DOHH2 (cell line): Measurements from ENCODE around the gene XRCC4.

Source experiments
- H3F3A ChIP-seq: fragments of 200-600 bp; sonication (generic), shearing (Covaris generic); 2 replicates; pipeline ENCODE4 v1.6.0; 2016; ENCODE audit warnings: antibody characterized with exemption, mild to moderate bottlenecking; ENCODE audit not compliant: control insufficient read depth, insufficient read depth
- H3K27ac ChIP-seq: fragments of 200-600 bp; sonication (generic); 2 replicates; pipeline ENCODE4 v1.5.1; 2014; ENCODE audit warnings: low read depth, mild to moderate bottlenecking, low read length, moderate library complexity
- H3K27me3 ChIP-seq: fragments of 200-600 bp; sonication (generic); 2 replicates; pipeline ENCODE4 v1.6.1; 2014; ENCODE audit warnings: mild to moderate bottlenecking, low read length, mixed read lengths; ENCODE audit not compliant: control insufficient read depth
- H3K36me3 ChIP-seq: fragments of 200-600 bp; sonication (generic); 2 replicates; pipeline ENCODE4 v1.6.1; 2014; ENCODE audit warnings: mild to moderate bottlenecking, low read length, moderate library complexity, mixed read lengths; ENCODE audit not compliant: control insufficient read depth
- H3K4me1 ChIP-seq: fragments of 200-600 bp; sonication (generic); 2 replicates; pipeline ENCODE4 v1.6.1; 2014; ENCODE audit warnings: mild to moderate bottlenecking, low read length, mixed read lengths; ENCODE audit not compliant: control insufficient read depth
- H3K4me2 ChIP-seq: fragments of 200-600 bp; sonication (generic); 2 replicates; pipeline ENCODE4 v1.6.0; 2014; ENCODE audit warnings: mild to moderate bottlenecking, low read length, moderate library complexity
- H3K4me3 ChIP-seq: fragments of 200-600 bp; sonication (generic); 2 replicates; pipeline ENCODE4 v1.5.1; 2014; ENCODE audit warnings: mild to moderate bottlenecking, low read length, mixed read lengths
- H3K79me2 ChIP-seq: fragments of 200-600 bp; sonication (generic); 2 replicates; pipeline ENCODE4 v1.6.1; 2014; ENCODE audit warnings: mild to moderate bottlenecking, low read length, mixed read lengths; ENCODE audit not compliant: control insufficient read depth
- H3K9me2 ChIP-seq: fragments of 200-600 bp; sonication (generic); replicated peaks from 2 replicates; pipeline ENCODE4 v1.6.1; 2014; ENCODE audit warnings: mild to moderate bottlenecking, low read length, mixed read lengths; ENCODE audit not compliant: control insufficient read depth
- H3K9me3 ChIP-seq: fragments of 200-600 bp; sonication (generic); 2 replicates; pipeline ENCODE4 v1.6.1; 2014; ENCODE audit warnings: antibody characterized with exemption, low read length, mixed read lengths; ENCODE audit not compliant: control insufficient read depth, insufficient read depth
- H4K20me1 ChIP-seq: fragments of 200-600 bp; sonication (generic); 2 replicates; pipeline ENCODE4 v1.6.0; 2014; ENCODE audit warnings: low read depth, mild to moderate bottlenecking, antibody characterized with exemption, low read length, moderate library complexity; ENCODE audit not compliant: control insufficient read depth, insufficient read depth
- EZH2phosphoT487 ChIP-seq: fragments of 200-600 bp; sonication (generic); IDR thresholded peaks from 2 replicates; pipeline ENCODE4 v1.6.1; 2017; ENCODE audit warnings: borderline replicate concordance, mild to moderate bottlenecking, antibody characterized with exemption, low read length, moderate library complexity, mixed read lengths
- TF ChIP-seq, protein P1 (sequence below): fragments of 200-600 bp; sonication (generic); IDR thresholded peaks from one replicate; pipeline ENCODE4 v1.5.1; 2014; ENCODE audit warnings: antibody characterized with exemption, mild to moderate bottlenecking, low read depth, low read length; ENCODE audit not compliant: poor library complexity, severe bottlenecking

The XRCC4 gene

DNA sequence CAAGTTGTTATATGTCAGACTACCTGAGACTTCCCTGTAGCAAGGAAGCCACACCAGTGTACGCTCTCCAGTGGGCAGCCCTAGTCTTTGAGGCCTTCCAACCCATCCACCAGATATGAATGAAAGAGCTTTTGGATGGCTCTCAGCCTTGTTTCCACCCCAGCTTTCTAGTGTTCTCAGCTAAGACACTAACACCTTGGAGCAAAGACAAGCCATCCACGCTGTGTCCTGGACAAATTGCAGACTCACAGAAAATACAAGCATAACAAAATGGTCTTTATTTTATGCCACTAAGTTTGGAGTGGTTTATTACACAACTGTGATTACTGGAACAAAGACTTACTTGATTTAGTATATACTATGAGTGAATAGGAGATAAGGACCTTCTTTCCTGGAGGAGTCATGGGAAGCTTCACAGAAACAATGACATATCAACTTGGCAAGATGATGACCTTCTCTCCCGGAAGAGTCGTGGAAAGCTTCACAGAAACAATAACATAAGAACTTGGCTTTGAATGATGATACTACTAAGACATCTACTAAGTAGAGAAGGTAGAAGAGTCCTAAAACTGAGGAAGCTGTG is 260.2 kb downstream of the XRCC4 start:
- Histone ChIP-seq H3K4me1 (no peaks in the 10 kb centered on the region), H3K36me3 (no peaks in the 10 kb centered on the region), H4K20me1 (no peaks in the 10 kb centered on the region), H3K9me3 (no peaks in the 10 kb centered on the region), H3K4me2 (no peak overlapping the region), H3K4me3 (no peak overlapping the region), H3F3A (no peaks in the 10 kb centered on the region), H3K9me2 (no peaks in the 10 kb centered on the region), H3K27me3 (no peaks in the 10 kb centered on the region), H3K27ac (no peak overlapping the region), H3K79me2 (no peaks in the 10 kb centered on the region)
- TF ChIP-seq, protein P1, sequence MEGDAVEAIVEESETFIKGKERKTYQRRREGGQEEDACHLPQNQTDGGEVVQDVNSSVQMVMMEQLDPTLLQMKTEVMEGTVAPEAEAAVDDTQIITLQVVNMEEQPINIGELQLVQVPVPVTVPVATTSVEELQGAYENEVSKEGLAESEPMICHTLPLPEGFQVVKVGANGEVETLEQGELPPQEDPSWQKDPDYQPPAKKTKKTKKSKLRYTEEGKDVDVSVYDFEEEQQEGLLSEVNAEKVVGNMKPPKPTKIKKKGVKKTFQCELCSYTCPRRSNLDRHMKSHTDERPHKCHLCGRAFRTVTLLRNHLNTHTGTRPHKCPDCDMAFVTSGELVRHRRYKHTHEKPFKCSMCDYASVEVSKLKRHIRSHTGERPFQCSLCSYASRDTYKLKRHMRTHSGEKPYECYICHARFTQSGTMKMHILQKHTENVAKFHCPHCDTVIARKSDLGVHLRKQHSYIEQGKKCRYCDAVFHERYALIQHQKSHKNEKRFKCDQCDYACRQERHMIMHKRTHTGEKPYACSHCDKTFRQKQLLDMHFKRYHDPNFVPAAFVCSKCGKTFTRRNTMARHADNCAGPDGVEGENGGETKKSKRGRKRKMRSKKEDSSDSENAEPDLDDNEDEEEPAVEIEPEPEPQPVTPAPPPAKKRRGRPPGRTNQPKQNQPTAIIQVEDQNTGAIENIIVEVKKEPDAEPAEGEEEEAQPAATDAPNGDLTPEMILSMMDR, result no peak
- no peak for TF ChIP-seq EZH2phosphoT487

GRCh38 chr5:83340511-83340918 is 263.2 kb downstream of the XRCC4 start:
- Histone ChIP-seq H4K20me1 (no peaks in the 10 kb centered on the region), H3K4me3 (no peak overlapping the region), H3K9me3 (no peaks in the 10 kb centered on the region), H3K27ac (no peak overlapping the region), H3K4me1 (no peaks in the 10 kb centered on the region), H3K36me3 (no peaks in the 10 kb centered on the region), H3F3A (no peaks in the 10 kb centered on the region), H3K9me2 (no peaks in the 10 kb centered on the region), H3K4me2 (no peak overlapping the region), H3K79me2 (no peaks in the 10 kb centered on the region), H3K27me3 (no peaks in the 10 kb centered on the region)
- no peak for TF ChIP-seq EZH2phosphoT487
- TF ChIP-seq, protein P1, result no peak

DNA sequence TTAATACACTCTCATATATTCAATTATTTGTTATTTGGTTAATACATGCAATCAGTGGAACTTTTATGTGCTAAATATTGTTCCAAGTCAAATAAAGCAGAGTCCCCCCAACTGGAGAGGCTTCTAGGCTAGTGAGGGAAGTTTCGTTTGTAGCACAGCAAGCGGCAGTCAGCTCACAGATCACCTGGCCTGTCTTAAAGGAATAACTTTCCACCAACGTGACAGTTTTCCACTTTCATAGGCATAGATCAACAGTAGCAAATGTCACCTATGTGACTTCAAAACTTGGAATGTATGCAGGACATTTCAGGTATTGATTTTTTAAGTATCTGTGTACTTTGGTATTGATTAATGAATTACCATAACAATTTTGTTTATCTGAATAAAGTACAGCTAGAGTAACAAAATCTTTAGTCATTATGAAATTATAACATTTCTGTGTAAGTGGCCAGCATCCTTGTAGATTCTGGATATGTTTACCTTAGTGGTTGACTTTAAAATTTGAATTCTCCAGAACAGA is 264.5 kb downstream of the XRCC4 start:
- H3K27ac ChIP-seq, result no peak overlapping the region
- no peaks in the 10 kb centered on the region for H3K36me3 ChIP-seq
- no peaks in the 10 kb centered on the region for H3K9me3 ChIP-seq
- no peaks in the 10 kb centered on the region for H3K4me1 ChIP-seq
- H3K4me3 ChIP-seq, result no peak overlapping the region
- TF ChIP-seq, protein P1, result no peak
- TF ChIP-seq EZH2phosphoT487, result no peak
- H3K9me2 ChIP-seq, result no peaks in the 10 kb centered on the region
- H3F3A ChIP-seq, result no peaks in the 10 kb centered on the region
- no peak overlapping the region for H3K4me2 ChIP-seq
- H3K79me2 ChIP-seq, result no peaks in the 10 kb centered on the region
- no peaks in the 10 kb centered on the region for H3K27me3 ChIP-seq
- H4K20me1 ChIP-seq, result no peaks in the 10 kb centered on the region
